ENCODE results near the gene EPHX1. TPM values are rescaled to one million over a fixed set of nuclear protein-coding genes. Genes with fewer than 3 reads are reported as not detected.

EPHX1 gene
- total RNA-seq, 4 donors from 2014 or later = 28.9 to 109 (median 59.9) TPM

DNA sequence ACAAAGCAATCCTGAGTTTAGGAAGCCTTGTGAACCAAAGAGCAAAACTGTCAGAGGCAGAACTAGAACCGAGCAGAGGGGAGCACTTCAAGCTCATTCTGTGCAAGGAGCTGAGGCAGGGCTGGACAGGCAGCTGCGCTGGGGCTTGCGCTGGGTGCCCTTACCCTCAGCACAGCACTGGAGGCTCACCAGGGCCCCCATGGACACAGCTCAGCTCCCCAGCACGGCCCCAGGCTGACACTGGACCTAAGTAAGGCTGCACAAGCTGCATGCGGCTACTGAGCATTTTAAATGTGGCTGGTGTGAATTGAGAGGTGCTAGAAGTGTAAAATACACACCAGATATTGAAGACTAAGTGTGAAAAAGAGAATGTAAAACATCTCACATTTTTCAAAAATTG, 50.2 kb downstream of the EPHX1 start:
- H3K4me3 ChIP-seq = no peak overlapping the region
- peaks cover 0 to 87% (median 0%) of the 10 kb centered on the region in 3 donors for H3K36me3 ChIP-seq
- no peak overlapping the region for H3K27ac ChIP-seq
- peaks cover 0 to 3% (median 0%) of the 10 kb centered on the region in 4 donors for H3K4me1 ChIP-seq
- H3K9me3 ChIP-seq = no peaks in the 10 kb centered on the region
- TF ChIP-seq POLR2A (IDR thresholded peaks at IDR 0.05) = no peak
- TF ChIP-seq, protein P1, sequence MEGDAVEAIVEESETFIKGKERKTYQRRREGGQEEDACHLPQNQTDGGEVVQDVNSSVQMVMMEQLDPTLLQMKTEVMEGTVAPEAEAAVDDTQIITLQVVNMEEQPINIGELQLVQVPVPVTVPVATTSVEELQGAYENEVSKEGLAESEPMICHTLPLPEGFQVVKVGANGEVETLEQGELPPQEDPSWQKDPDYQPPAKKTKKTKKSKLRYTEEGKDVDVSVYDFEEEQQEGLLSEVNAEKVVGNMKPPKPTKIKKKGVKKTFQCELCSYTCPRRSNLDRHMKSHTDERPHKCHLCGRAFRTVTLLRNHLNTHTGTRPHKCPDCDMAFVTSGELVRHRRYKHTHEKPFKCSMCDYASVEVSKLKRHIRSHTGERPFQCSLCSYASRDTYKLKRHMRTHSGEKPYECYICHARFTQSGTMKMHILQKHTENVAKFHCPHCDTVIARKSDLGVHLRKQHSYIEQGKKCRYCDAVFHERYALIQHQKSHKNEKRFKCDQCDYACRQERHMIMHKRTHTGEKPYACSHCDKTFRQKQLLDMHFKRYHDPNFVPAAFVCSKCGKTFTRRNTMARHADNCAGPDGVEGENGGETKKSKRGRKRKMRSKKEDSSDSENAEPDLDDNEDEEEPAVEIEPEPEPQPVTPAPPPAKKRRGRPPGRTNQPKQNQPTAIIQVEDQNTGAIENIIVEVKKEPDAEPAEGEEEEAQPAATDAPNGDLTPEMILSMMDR (IDR thresholded peaks at IDR 0.05) = no peak
- DNase-seq = no peak
- H3K27me3 ChIP-seq = no peaks in the 10 kb centered on the region

DNA sequence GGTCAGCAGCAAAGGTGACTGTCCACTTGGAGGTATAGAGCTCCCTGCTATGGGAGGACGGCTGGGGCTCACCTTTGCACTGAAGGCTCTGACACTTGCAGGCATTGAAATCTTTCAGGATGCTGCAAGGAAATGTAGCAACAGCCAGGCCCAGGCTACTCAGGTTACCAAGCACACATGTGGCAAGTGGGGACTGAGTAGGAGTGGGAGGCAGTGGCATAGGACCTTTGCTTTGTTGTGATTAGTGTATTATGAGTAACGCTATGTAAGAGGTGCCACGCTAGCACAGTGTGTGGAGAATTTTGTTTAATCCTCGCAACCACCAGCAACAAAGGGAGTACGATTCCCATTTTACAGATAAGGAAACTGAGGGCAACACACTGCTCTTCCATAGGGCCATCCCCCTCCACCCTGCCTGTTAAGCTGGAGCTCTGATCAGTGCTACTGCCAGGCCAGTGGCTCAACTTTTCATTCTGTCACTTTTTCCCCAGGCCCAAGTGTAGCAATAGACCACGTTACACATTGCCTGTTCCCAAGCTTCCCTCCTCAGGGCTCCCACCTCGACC, 51.0 kb downstream of the EPHX1 start:
- H3K4me1 ChIP-seq = peaks cover 0 to 3% (median under 1%) of the 10 kb centered on the region in 4 donors
- no peak for DNase-seq
- H3K4me3 ChIP-seq = no peak overlapping the region
- H3K27me3 ChIP-seq = no peaks in the 10 kb centered on the region
- peaks cover 0 to 89% (median 0%) of the 10 kb centered on the region in 3 donors for H3K36me3 ChIP-seq
- no peak for TF ChIP-seq POLR2A (IDR thresholded peaks at IDR 0.05)
- TF ChIP-seq, protein P1 (IDR thresholded peaks at IDR 0.05) = no peak
- H3K27ac ChIP-seq = no peak overlapping the region
- H3K9me3 ChIP-seq = no peaks in the 10 kb centered on the region

DNA sequence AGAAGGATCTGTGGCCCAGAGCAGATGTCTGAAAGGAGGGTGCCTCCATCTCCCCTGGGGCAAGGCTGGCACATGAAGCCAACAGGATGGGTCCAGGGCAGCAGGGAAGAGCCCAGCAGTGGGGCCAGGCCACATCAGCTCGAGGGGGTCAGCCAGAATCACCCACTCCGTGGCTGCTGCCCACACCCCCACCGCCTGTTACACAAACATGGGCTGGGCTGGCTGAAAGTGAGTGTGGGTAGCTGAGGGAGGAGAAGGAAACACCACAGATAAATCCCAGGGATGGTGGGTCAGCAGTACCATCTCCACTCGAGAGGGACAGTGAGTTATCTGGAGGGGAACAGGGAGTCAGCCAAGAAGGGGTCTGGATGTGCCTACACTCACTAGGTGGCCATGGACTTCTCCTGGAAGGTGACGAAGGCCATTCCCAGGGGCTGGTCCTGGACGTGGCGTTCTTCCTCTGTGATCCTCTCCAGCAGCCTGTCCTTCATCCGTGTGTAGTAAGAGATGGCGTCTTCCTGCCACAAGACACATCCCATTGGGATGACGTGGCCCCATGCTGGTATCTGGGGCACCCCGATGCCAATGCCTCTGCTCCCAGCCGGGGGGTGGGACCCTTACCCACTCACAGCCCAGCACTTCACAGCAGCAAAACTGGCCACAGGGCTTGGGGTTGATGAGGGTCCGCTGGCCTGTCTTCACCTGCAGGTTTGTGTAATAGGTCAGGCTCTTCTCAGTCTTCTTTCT, 52.1 kb downstream of the EPHX1 start:
- DNase-seq = no peak
- Histone ChIP-seq H3K27me3 (no peaks in the 10 kb centered on the region), H3K4me3 (no peak overlapping the region), H3K9me3 (no peaks in the 10 kb centered on the region), H3K4me1 (peaks cover 0 to 11% (median 5%) of the 10 kb centered on the region in 4 donors), H3K36me3 (peaks cover 0 to 91% (median 0%) of the 10 kb centered on the region in 3 donors), H3K27ac (no peak overlapping the region)
- TF ChIP-seq, protein P1 (IDR thresholded peaks at IDR 0.05) = no peak
- TF ChIP-seq POLR2A (IDR thresholded peaks at IDR 0.05) = no peak

DNA sequence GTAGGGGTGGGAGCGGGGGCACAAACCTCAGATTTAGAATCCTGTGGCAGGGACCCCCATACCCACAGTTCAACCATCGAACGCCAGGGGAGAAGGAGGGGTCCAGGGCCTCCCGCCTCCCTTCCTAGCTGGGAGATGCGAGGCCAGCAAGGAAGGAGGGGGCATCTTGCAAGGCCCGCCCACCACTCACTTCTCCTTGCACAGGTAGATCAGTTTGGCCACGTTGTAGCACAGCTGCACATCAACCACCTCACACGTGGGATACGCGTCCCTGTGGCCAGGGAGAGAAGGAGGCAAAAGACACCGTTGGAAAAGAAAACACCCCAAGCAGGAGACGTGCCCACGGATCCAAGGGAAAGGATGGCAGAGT, 52.6 kb downstream of the EPHX1 start:
- Histone ChIP-seq H3K36me3 (peaks cover 0 to 91% (median 0%) of the 10 kb centered on the region in 3 donors), H3K27me3 (no peaks in the 10 kb centered on the region), H3K9me3 (no peaks in the 10 kb centered on the region), H3K4me3 (no peak overlapping the region), H3K27ac (peak overlapping the region in 1 of 4 donors; percentile 9), H3K4me1 (peaks cover 0 to 11% (median 5%) of the 10 kb centered on the region in 4 donors)
- no peak for TF ChIP-seq POLR2A (IDR thresholded peaks at IDR 0.05)
- TF ChIP-seq, protein P1 (IDR thresholded peaks at IDR 0.05) = no peak
- DNase-seq = no peak

DNA sequence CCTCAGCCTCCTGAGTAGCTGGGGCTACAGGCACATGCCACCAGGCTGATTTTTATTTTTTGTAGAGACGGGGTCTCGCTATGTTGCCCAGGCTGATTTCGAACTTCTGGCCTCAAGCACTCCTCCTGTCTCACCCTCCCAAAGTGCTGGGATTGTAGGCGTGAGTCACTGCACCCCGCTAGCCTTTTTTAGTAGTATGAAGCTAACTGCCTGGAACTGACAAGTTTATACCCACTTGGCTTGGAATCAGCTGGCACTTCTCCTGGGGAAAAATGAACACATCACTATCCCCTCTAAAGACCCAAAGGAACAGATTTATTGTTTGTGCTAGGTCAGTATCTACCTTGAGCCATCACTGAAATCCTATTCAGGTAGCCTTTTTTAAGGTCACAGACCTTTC, 53.2 kb downstream of the EPHX1 start:
- Histone ChIP-seq H3K4me3 (no peak overlapping the region), H3K9me3 (no peaks in the 10 kb centered on the region), H3K4me1 (peaks cover 0 to 11% (median 5%) of the 10 kb centered on the region in 4 donors), H3K27ac (peak overlapping the region in 1 of 4 donors; percentile 26), H3K27me3 (no peaks in the 10 kb centered on the region), H3K36me3 (peaks cover 0 to 95% (median 0%) of the 10 kb centered on the region in 3 donors)
- TF ChIP-seq POLR2A (IDR thresholded peaks at IDR 0.05) = no peak
- TF ChIP-seq, protein P1 (IDR thresholded peaks at IDR 0.05) = no peak
- DNase-seq = no peak

Measured in Peyer's patch (tissue), 4 donors.